Ovary (tissue), 9 donors: ENCODE measurements around the gene LHFPL6. TPM values are rescaled to one million over a fixed set of nuclear protein-coding genes. Genes with fewer than 3 reads are reported as not detected.

Experiments
- DNase-seq, 5 donors: peaks; one replicate each; pipeline ENCODE4 v3.0.0-alpha.2; 2019 to 2020
- H3K27ac ChIP-seq, 2 donors: fragments of 200-600 bp; one replicate each; pipeline versions ENCODE4 v1.5.1 to v1.8.0; 2019 to 2022
- H3K27me3 ChIP-seq: fragments of 200-600 bp; one replicate; pipeline ENCODE4 v1.8.0; 2022
- H3K36me3 ChIP-seq: fragments of 200-600 bp; sonication (generic); one replicate; pipeline ENCODE4 v1.5.1; 2019
- H3K4me1 ChIP-seq: one replicate; pipeline ENCODE4 v1.8.1; 2013; ENCODE audit warnings: mild to moderate bottlenecking, moderate library complexity; ENCODE audit not compliant: insufficient read depth
- H3K4me3 ChIP-seq: fragments of 200-600 bp; sonication (generic); one replicate; pipeline ENCODE4 v1.5.1; 2017
- H3K9me3 ChIP-seq, 2 donors: fragments of 200-600 bp in 1 of 2; sonication (generic) in 1 of 2; one replicate each; pipeline versions ENCODE4 v1.5.1 to v1.8.1; 2013 to 2019; ENCODE audit warnings: mild to moderate bottlenecking in 1 of 2, moderate library complexity in 1 of 2
- CTCF ChIP-seq, 3 donors: fragments of 450-650 bp in 2 of 3; fragments of 200-600 bp in 1 of 3; IDR thresholded peaks; one replicate each; pipeline versions ENCODE4 v1.5.1 to v1.8.0; 2016 to 2022; ENCODE audit warnings: antibody characterized with exemption in 3 of 3, mild to moderate bottlenecking in 1 of 3
- EP300 ChIP-seq: sonication (generic); formaldehyde crosslinking; IDR thresholded peaks from one replicate; pipeline ENCODE4 v1.6.1; 2017; ENCODE audit warnings: antibody characterized with exemption
- POLR2A ChIP-seq: fragments of 450-650 bp; IDR thresholded peaks from one replicate; pipeline ENCODE4 v1.6.1; 2017; ENCODE audit warnings: antibody characterized with exemption, mild to moderate bottlenecking, moderate library complexity
- WGBS, 3 donors: extraction: QIAGEN DNeasy Blood & Tissue Kit in 1 of 3; methylation state at CpG; one replicate each; pipeline versions ENCODE4 v1.1.5 to v1.1.7; 2013 to 2017; 5-methylcytosine and 5-hydroxymethylcytosine counted together
- intact Hi-C, 4 donors: fragments of 100-400 bp; cut with DNase I; formaldehyde crosslinking; loops; one replicate each; pipeline versions ENCODE4 v1.11.0 to v1.15.1; 2022 to 2023
- polyA plus RNA-seq, 2 donors: library from polyadenylated mRNA; stranded (reverse); fragments of 200-250 nt in 1 of 2; fragments of 350-450 nt in 1 of 2; fragmentation: Illumina TruSeq in 1 of 2; extraction: RNeasy Lipid Tissue Mini Kit (QIAGEN cat#74804) in 1 of 2; gene quantifications; one replicate each; pipeline ENCODE4 v1.2.3, GENCODE V29; 2013 to 2014
- total RNA-seq, 7 donors: library from RNA; depleted of rRNA in 2 of 7; stranded (reverse); fragments of >200 nt in 2 of 7; fragmentation: NEBNext Ultra II Directional in 3 of 7; extraction: Animal tissue kit (Norgen Biotek cat#: 25700) in 3 of 7; gene quantifications; one replicate each; pipeline versions ENCODE4 v1.1.0 to v1.2.4, GENCODE V29; 2016 to 2023
- donor health status: DM: no; HTN: no; CAD: no; lungs with moderate emphysema.
- donor health status: DM: no; HTN: no; CAD: no.
- donor health status: Bipolar disorder and iron deficiency.
- donor health status: DM: yes; HTN: yes; CAD: no.
- donor health status: DM: no; HTN: no; CAD: no.
- donor health status: DM: yes; HTN: yes; CAD: no.

Gene LHFPL6
- total and polyA plus RNA-seq, 9 donors, result 19.7 to 136 (median 42.4) TPM

- H3K4me3 ChIP-seq, result no peak overlapping the region
- H3K9me3 ChIP-seq, result no peaks in the 10 kb centered on the region
- DNase-seq, result no peak
- H3K27me3 ChIP-seq, result no peaks in the 10 kb centered on the region
- no peak for TF ChIP-seq POLR2A
- no peak for TF ChIP-seq CTCF (IDR thresholded peaks at IDR 0.05)
- TF ChIP-seq EP300, result no peak
- 0 to 98% (median 49%) methylated on average over 1 of the region's 1 CpG for WGBS, 3 donors
- H3K27ac ChIP-seq, result no peak overlapping the region
- intact Hi-C loops, result no loop called here
- H3K36me3 ChIP-seq, result no peaks in the 10 kb centered on the region
- peaks cover 12% of the 10 kb centered on the region for H3K4me1 ChIP-seq
Measured at GRCh38 chr13:39369161-39369890, 233.7 kb downstream of the LHFPL6 start.

GRCh38 chr13:39365879-39366278 lies 237.1 kb downstream of the LHFPL6 start:
- Histone ChIP-seq H3K36me3 (no peaks in the 10 kb centered on the region), H3K27me3 (no peaks in the 10 kb centered on the region), H3K4me1 (peaks cover 7% of the 10 kb centered on the region), H3K27ac (no peak overlapping the region), H3K4me3 (no peak overlapping the region), H3K9me3 (no peaks in the 10 kb centered on the region)
- no peak for DNase-seq
- intact Hi-C loops, result no loop called here
- TF ChIP-seq CTCF (IDR thresholded peaks at IDR 0.05) (no peak), EP300 (no peak), POLR2A (no peak)

- Histone ChIP-seq H3K27ac (no peak overlapping the region), H3K9me3 (no peaks in the 10 kb centered on the region), H3K36me3 (no peaks in the 10 kb centered on the region), H3K4me1 (peaks cover 7% of the 10 kb centered on the region), H3K27me3 (no peaks in the 10 kb centered on the region), H3K4me3 (peak overlapping the region; percentile 7)
- WGBS, 3 donors, result 15 to 49% (median 17%) methylated on average over 5 of the region's 5 CpGs
- intact Hi-C loops, result no loop called here
- TF ChIP-seq CTCF (IDR thresholded peaks at IDR 0.05) (no peak), POLR2A (no peak), EP300 (no peak)
- DNase-seq, result no peak
Measured at GRCh38 chr13:39364947-39365468, 238.0 kb downstream of the LHFPL6 start.

- Histone ChIP-seq H3K9me3 (no peaks in the 10 kb centered on the region), H3K27ac (no peak overlapping the region), H3K36me3 (no peaks in the 10 kb centered on the region), H3K4me1 (peaks cover 7% of the 10 kb centered on the region), H3K4me3 (no peak overlapping the region), H3K27me3 (no peaks in the 10 kb centered on the region)
- no peak for DNase-seq
- TF ChIP-seq CTCF (IDR thresholded peaks at IDR 0.05) (no peak), POLR2A (no peak), EP300 (no peak)
- 29 to 47% (median 42%) methylated on average over 4 of the region's 4 CpGs for WGBS, 3 donors
- intact Hi-C loops, result no loop called here
Measured at GRCh38 chr13:39363382-39363772, 239.6 kb downstream of the LHFPL6 start.
